Measurements from ENCODE around the gene CYP24A1. TPM values are rescaled to one million over a fixed set of nuclear protein-coding genes. Genes with fewer than 3 reads are reported as not detected.

CYP24A1 gene
- total RNA-seq, 1 donor from 2014 or later = 0.41 TPM

Other genes with a start within 250 kb of the CYP24A1 start
- gene BCAS1, start 103.4 kb downstream of the CYP24A1 start, total RNA-seq = 2.4 TPM
- 234 TPM for gene PFDN4, start 34.1 kb upstream of the CYP24A1 start, total RNA-seq

Measured in frontal cortex (tissue), 1 donor.